BJ (cell line): ENCODE data around the gene CFAP46. TPM values are rescaled to one million over a fixed set of nuclear protein-coding genes. Genes with fewer than 3 reads are reported as not detected.

Source experiments
- CTCF ChIA-PET: fragments of 350-600 bp; formaldehyde crosslinking; extraction: SDS; loops from one replicate; lab custom pipeline; 2021; ENCODE audit warnings: antibody characterized with exemption, inconsistent platforms; lab: Yijun Ruan, JAX
- POLR2A ChIA-PET: fragments of 300-600 bp; sonication (Branson Sonifier 250); formaldehyde crosslinking; extraction: SDS; loops from one replicate; lab custom pipeline; 2021; ENCODE audit warnings: antibody characterized with exemption; lab: Charles Lee
- DNase-seq: peaks from one replicate; pipeline ENCODE4 v3.0.0-alpha.2; 2011; ENCODE audit warnings: low read depth
- H3K27me3 ChIP-seq: 2 replicates; pipeline ENCODE4 v1.6.0; 2011; ENCODE audit warnings: low read length; ENCODE audit not compliant: control insufficient read depth, insufficient read depth
- H3K36me3 ChIP-seq: 2 replicates; pipeline ENCODE4 v1.5.1; 2011; ENCODE audit warnings: low read length; ENCODE audit not compliant: control insufficient read depth, insufficient read depth
- H3K4me3 ChIP-seq: 2 replicates; pipeline ENCODE4 v1.5.1; 2011; ENCODE audit warnings: low read depth, mild to moderate bottlenecking, control low read depth, low read length
- CTCF ChIP-seq: IDR thresholded peaks from 2 replicates; pipeline ENCODE4 v1.5.1; 2011; ENCODE audit warnings: low read depth, mild to moderate bottlenecking, control low read depth, inconsistent platforms, low read length, moderate library complexity; ENCODE audit not compliant: insufficient read depth
- polyA plus RNA-seq: library from polyadenylated mRNA; depleted of rRNA; stranded (reverse); fragments of >200 nt; gene quantifications from 2 replicates; pipeline ENCODE4 v1.2.3, GENCODE V29; 2011

CFAP46 gene
- polyA plus RNA-seq, 1 experiment = 1.8 TPM

GRCh38 chr10:132849546-132850031 lies 92.8 kb downstream of the CFAP46 start:
- no peak for TF ChIP-seq CTCF
- no peak for DNase-seq
- POLR2A ChIA-PET = no interaction called here

GRCh38 chr10:132848951-132849545 lies 93.3 kb downstream of the CFAP46 start:
- no peak for DNase-seq
- ChIA-PET POLR2A (no interaction called here), CTCF (no interaction called here)
- 0 out of 2 replicates have a peak, but pooled peaks cover 2% of the 10 kb centered on the region for H3K27me3 ChIP-seq
- H3K4me3 ChIP-seq = no peak overlapping the region
- H3K36me3 ChIP-seq = no peaks in the 10 kb centered on the region
- no peak for TF ChIP-seq CTCF

More at GRCh38 chr10:132849546-132850031, 92.8 kb downstream of the CFAP46 start:
- CTCF ChIA-PET = no interaction called here
- Histone ChIP-seq H3K27me3 (0 out of 2 replicates have a peak, but pooled peaks cover 2% of the 10 kb centered on the region), H3K36me3 (no peaks in the 10 kb centered on the region), H3K4me3 (no peak overlapping the region)

- H3K36me3 ChIP-seq = no peaks in the 10 kb centered on the region
- ChIA-PET POLR2A (no interaction called here), CTCF (no interaction called here)
- no peak for TF ChIP-seq CTCF
- DNase-seq = no peak
- H3K4me3 ChIP-seq = no peak overlapping the region
- H3K27me3 ChIP-seq = 0 out of 2 replicates have a peak, but pooled peaks cover 2% of the 10 kb centered on the region
Observed at GRCh38 chr10:132848291-132848701, 94.1 kb downstream of the CFAP46 start.

- ChIA-PET POLR2A (no interaction called here), CTCF (no interaction called here)
- Histone ChIP-seq H3K27me3 (0 out of 2 replicates have a peak, but pooled peaks cover 2% of the 10 kb centered on the region), H3K4me3 (no peak overlapping the region), H3K36me3 (no peaks in the 10 kb centered on the region)
- no peak for TF ChIP-seq CTCF
- no peak for DNase-seq
Observed at GRCh38 chr10:132847856-132848255, 94.5 kb downstream of the CFAP46 start.

- DNase-seq = no peak
- Histone ChIP-seq H3K36me3 (no peaks in the 10 kb centered on the region), H3K27me3 (0 out of 2 replicates have a peak, but pooled peaks cover 2% of the 10 kb centered on the region), H3K4me3 (no peak overlapping the region)
- CTCF ChIA-PET = no interaction called here
- POLR2A ChIA-PET = no interaction called here
- TF ChIP-seq CTCF = no peak
Observed at GRCh38 chr10:132847416-132847777, 95.0 kb downstream of the CFAP46 start.
